Anterior cingulate cortex (tissue), 58 donors: ENCODE measurements around the gene LRRC46.

Experiments
- DNase-seq, 58 donors: peaks; one replicate each; lab custom pipeline; 2025; lab: John Stamatoyannopoulos, UW

Gene LRRC46

DNA sequence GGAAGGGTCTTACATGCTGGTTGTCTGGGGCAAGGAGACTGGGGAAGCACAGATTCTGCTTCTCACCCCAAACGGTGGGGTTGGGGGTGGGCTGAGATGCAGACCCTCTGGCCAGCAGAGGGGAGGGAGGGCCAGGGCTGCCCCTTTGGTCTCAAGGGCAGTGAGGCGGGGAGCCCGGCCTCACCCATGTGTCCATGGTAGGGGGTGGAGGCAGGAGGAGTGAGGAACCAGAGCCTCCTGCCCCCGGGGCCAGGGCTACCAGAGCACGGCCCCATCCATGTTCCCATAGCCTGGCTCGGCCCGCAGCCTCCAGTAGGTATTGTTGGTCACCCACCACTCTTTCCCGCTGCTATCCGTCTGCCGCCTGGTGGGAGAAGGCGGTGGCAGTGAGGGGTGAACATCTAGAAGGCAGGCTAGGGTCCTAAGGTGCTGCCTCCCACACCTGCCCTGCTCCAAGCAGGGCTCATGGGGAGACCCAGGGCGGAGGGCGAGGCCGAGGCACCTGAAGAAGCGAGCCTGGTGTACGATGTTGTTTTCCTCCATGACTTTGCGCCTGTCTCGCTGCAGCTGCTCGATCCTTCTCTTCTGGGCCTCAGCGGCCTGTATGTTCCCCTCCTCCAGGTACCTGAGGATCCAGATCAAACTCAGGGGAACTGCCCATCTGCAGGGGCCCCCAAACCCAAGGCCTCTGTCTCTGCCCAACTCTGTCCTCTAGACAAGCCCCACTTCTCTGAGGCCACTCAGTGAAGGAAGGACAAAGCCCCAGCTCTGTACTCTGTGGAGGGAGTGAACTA is 23.2 kb upstream of the LRRC46 start:
- no peak for DNase-seq

GRCh38 chr17:47808830-47809480 is 22.5 kb upstream of the LRRC46 start:
- no peak for DNase-seq

- no peak for DNase-seq
These were observed 21.2 kb upstream of the LRRC46 start for GRCh38 chr17:47810200-47810821.

DNA sequence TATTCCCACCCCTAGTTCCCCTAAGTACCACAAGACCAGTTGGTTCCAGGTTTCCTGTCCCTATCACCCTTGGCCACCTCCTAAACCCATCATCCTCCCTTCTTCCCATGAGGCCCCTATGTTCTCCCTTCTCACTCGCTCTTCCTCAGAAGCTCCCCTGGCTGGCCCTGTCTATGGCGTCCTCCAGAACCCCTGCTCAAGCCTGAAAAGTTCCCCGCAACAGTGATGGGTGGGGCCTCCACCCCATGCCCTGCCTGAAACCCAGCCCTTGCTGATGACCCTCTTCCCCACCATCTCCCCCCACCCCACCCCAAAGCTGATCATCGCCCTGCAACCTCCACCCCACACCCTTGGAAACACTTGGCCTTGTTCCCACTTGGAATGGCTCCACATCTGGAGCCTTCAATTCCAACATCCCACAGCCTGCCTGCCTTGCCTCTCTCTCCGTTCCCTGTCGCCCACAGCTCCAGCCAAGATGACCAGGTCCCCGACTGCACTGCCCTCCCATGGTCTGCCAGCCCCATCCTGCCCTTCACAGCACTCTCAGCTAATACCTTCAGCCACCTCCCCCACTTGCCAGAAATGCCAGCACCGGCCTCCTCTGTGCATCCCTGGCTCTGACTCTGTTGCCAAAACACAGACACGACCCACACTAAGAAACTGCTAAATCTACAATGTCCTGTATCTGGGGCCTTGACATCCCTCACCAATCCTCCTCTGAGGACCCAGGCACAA is 20.4 kb upstream of the LRRC46 start:
- no peak for DNase-seq

DNA sequence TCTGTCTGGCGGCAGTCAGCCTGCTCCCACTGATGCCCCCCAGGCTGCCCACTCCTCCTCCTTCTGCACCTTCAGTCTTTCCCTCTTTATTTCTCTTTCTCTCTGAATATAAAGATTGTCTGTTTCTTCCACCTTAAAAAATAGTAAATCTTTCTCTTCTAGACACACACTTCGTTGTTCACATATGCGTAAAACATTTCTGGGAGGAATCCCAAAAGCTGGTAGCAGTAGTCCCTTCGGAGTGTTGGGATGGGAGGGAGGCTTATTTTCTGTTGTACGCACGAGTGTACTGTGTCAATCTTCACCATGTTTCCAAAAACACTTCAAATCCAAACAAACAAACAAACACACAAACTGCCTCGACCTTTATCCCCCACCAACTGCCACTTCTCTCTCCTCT is 19.8 kb upstream of the LRRC46 start:
- DNase-seq = no peak

GRCh38 chr17:47812146-47812920 is 19.1 kb upstream of the LRRC46 start:
- DNase-seq = no peak

GRCh38 chr17:47813077-47813476 is 18.4 kb upstream of the LRRC46 start:
- no peak for DNase-seq

- DNase-seq = no peak
These were observed 17.9 kb upstream of the LRRC46 start for GRCh38 chr17:47813512-47814031.

DNA sequence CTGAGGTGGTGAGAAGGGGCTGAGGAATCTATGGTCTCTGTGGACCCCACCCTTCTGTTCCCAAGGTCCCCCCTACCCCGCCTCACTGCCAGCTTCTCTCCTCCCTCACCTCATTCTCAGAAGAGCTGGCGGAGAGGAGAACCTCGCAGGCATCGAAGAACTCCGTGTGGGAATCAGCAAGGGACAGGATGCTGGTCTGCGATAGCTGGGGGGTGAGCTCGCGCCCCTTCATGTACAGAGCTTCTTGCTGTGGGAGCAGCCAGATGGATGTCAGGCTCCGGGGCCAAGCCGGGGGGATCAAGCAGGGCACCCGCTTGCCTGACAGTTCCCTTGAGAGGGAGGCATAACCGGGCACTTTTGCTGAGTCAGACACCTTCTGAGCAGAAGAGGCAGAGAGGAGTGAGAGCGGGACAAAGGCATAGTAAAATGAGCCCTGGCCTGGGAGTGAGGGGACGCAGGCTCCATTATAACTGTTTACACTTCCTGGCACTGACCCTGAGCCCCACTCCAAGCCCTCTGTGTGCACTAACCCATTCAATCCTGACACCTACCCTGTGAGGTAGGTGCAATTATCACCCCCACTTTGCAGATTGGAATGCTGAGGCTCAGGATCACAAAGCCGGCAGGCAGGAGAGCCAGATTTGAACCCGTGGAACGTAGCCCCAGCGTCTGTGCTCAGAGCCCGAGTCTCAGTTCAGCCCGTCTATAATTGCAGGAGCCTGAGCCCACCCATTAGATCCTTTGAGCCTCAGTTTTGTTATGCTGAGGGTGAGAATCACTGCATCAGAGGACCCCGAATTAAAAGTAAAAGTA is 16.2 kb upstream of the LRRC46 start:
- DNase-seq = no peak

DNA sequence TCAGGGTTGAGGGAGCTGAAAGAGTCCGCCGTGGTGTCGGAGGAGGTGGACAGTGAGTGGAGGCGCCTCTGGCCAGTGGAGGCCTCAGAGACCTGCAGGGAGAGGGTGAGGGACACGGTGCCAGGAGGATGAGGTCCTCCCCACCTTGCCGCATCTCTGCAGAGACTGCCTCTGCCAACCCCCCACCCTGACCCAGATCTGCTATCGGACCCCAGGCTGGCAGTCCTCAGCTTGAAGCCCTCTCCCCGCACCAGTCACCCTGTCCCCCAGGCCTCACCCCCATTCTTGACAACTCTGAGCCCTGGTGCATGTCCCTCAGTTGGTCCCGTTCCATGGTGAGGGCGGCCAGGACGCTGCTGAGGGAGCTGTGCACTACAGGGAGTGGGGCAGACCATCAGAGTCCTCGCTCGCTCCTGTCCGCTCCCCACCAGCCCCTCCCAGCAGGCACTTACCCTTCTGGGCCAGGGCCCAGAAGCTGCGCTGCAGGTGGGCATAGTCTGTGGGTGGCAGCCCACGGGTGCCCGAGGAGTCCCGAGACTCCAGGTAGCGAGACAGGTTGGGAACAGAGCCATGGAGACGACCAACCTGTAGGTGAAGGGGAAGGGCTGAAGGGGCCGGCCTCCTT is 15.2 kb upstream of the LRRC46 start:
- no peak for DNase-seq

- no peak for DNase-seq
These were observed 14.5 kb upstream of the LRRC46 start for GRCh38 chr17:47816947-47817346.

GRCh38 chr17:47818002-47818695 is 13.3 kb upstream of the LRRC46 start:
- no peak for DNase-seq

- no peak for DNase-seq
These were observed 12.0 kb upstream of the LRRC46 start for GRCh38 chr17:47819475-47819874.

GRCh38 chr17:47820033-47820789 is 11.3 kb upstream of the LRRC46 start:
- DNase-seq = no peak

- no peak for DNase-seq
These were observed 10.4 kb upstream of the LRRC46 start for GRCh38 chr17:47821031-47821423.

- DNase-seq = peak in 56 of 58 donors; percentile 6 to 88 (median 72)
These were observed 9.8 kb upstream of the LRRC46 start, which contains the start of gene OSBPL7 for GRCh38 chr17:47821424-47822391. Gene OSBPL7, minus strand, starts transcription at chr17:47821794. Its CDS starts 1,516 bp downstream, at chr17:47820278.
